Progenitor cell of endocrine pancreas (in vitro differentiated cells): ENCODE data around the gene FAM3B. TPM values are rescaled to one million over a fixed set of nuclear protein-coding genes. Genes with fewer than 3 reads are reported as not detected.

Experiments used
- DNase-seq: peaks from one replicate; pipeline ENCODE4 v3.0.0; 2021; ENCODE audit warnings: low spot score; ENCODE audit not compliant: unreplicated experiment
- H3K27ac Mint-ChIP-seq: 2 replicates; pipeline ENCODE4 v1.8.0; 2021; ENCODE audit warnings: mild to moderate bottlenecking, moderate library complexity, mixed read lengths
- H3K27me3 Mint-ChIP-seq: 2 replicates; pipeline ENCODE4 v1.8.0; 2021; ENCODE audit warnings: mixed read lengths
- H3K36me3 Mint-ChIP-seq: 2 replicates; pipeline ENCODE4 v1.8.0; 2022; ENCODE audit warnings: mixed read lengths; ENCODE audit not compliant: insufficient read depth
- H3K4me1 Mint-ChIP-seq: 2 replicates; pipeline ENCODE4 v1.8.0; 2021; ENCODE audit warnings: low read depth, mixed read lengths
- H3K4me3 Mint-ChIP-seq: 2 replicates; pipeline ENCODE4 v1.8.0; 2021; ENCODE audit warnings: low read depth, mild to moderate bottlenecking, moderate library complexity, mixed read lengths
- H3K9me3 Mint-ChIP-seq: 2 replicates; pipeline ENCODE4 v1.8.0; 2021; ENCODE audit warnings: low read depth, mixed read lengths
- total RNA-seq: library from RNA; stranded (reverse); gene quantifications from 2 replicates; pipeline ENCODE4 v1.2.1, GENCODE V29; 2021
- TF ChIP-seq, protein P1 (sequence below): fragments of 200-600 bp; sonication (generic); IDR thresholded peaks from one replicate; pipeline ENCODE4 v1.5.0; 2021; ENCODE audit warnings: antibody characterized with exemption, mild to moderate bottlenecking; ENCODE audit not compliant: unreplicated experiment

Gene FAM3B
- total RNA-seq, 1 donor from 2014 or later = 8.2 TPM

GRCh38 chr21:41373253-41373652, 56.7 kb downstream of the FAM3B start:
- no peaks in the 10 kb centered on the region for H3K4me1 Mint-ChIP-seq
- TF ChIP-seq, protein P1, sequence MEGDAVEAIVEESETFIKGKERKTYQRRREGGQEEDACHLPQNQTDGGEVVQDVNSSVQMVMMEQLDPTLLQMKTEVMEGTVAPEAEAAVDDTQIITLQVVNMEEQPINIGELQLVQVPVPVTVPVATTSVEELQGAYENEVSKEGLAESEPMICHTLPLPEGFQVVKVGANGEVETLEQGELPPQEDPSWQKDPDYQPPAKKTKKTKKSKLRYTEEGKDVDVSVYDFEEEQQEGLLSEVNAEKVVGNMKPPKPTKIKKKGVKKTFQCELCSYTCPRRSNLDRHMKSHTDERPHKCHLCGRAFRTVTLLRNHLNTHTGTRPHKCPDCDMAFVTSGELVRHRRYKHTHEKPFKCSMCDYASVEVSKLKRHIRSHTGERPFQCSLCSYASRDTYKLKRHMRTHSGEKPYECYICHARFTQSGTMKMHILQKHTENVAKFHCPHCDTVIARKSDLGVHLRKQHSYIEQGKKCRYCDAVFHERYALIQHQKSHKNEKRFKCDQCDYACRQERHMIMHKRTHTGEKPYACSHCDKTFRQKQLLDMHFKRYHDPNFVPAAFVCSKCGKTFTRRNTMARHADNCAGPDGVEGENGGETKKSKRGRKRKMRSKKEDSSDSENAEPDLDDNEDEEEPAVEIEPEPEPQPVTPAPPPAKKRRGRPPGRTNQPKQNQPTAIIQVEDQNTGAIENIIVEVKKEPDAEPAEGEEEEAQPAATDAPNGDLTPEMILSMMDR = no peak
- no peak for DNase-seq
- peaks cover 34% of the 10 kb centered on the region for H3K27me3 Mint-ChIP-seq
- H3K36me3 Mint-ChIP-seq = no peaks in the 10 kb centered on the region
- H3K27ac Mint-ChIP-seq = no peak overlapping the region
- H3K4me3 Mint-ChIP-seq = no peak overlapping the region
- H3K9me3 Mint-ChIP-seq = no peaks in the 10 kb centered on the region

GRCh38 chr21:41373763-41374162, 57.2 kb downstream of the FAM3B start:
- no peaks in the 10 kb centered on the region for H3K4me1 Mint-ChIP-seq

DNA sequence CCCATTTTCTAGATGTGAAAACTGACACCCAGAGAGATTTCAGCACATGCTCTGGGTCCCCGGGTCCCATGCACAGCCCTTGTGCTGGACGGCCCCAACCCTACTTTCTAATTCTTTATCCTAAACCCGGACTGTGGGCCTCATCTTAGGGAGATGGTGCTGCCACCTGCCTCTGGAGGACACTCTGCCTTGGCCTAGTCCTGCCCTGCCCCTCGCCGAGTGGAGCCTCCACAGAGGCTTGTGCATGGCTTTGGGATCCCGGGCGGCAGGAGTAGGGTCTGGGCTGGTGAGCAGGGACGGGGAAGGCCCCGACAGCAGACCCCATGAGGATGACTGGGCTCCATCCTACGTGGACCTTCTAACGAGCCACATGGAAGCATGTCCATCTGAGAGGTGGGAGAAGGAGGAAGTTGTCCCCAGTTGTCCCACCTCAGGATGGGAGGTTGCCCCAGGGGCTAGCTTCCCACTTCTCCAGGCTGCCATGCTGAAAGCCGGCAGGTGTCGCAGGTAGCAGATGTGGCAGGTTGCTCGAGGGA, 57.6 kb downstream of the FAM3B start:
- Mint-ChIP-seq H3K4me3 (no peak overlapping the region), H3K9me3 (no peaks in the 10 kb centered on the region), H3K36me3 (no peaks in the 10 kb centered on the region), H3K27ac (no peak overlapping the region), H3K27me3 (peaks cover 28% of the 10 kb centered on the region), H3K4me1 (no peaks in the 10 kb centered on the region)
- TF ChIP-seq, protein P1 = no peak
- DNase-seq = no peak

More at GRCh38 chr21:41373763-41374162, 57.2 kb downstream of the FAM3B start:
- Mint-ChIP-seq H3K27ac (no peak overlapping the region), H3K4me3 (no peak overlapping the region), H3K36me3 (no peaks in the 10 kb centered on the region), H3K9me3 (no peaks in the 10 kb centered on the region), H3K27me3 (peaks cover 30% of the 10 kb centered on the region)
- no peak for DNase-seq
- TF ChIP-seq, protein P1 = no peak

GRCh38 chr21:41374867-41375533, 58.4 kb downstream of the FAM3B start:
- no peak for DNase-seq
- H3K36me3 Mint-ChIP-seq = no peaks in the 10 kb centered on the region
- peaks cover 26% of the 10 kb centered on the region for H3K27me3 Mint-ChIP-seq
- H3K4me3 Mint-ChIP-seq = no peak overlapping the region
- TF ChIP-seq, protein P1 = no peak
- H3K9me3 Mint-ChIP-seq = no peaks in the 10 kb centered on the region
- H3K27ac Mint-ChIP-seq = no peak overlapping the region
- no peaks in the 10 kb centered on the region for H3K4me1 Mint-ChIP-seq

GRCh38 chr21:41375875-41376274, 59.3 kb downstream of the FAM3B start:
- DNase-seq = no peak
- Mint-ChIP-seq H3K27ac (no peak overlapping the region), H3K27me3 (peaks cover 18% of the 10 kb centered on the region), H3K9me3 (no peaks in the 10 kb centered on the region), H3K4me1 (no peaks in the 10 kb centered on the region), H3K36me3 (no peaks in the 10 kb centered on the region), H3K4me3 (no peak overlapping the region)
- TF ChIP-seq, protein P1 = no peak
